HG02763 (cell line): ENCODE data around the gene VEGFB.

ENCODE experiments used
- ATAC-seq: cut with Tn5 transposase; IDR thresholded peaks from one replicate; pipeline ENCODE4 v1.9.1; 2021; ENCODE audit warnings: mild to moderate bottlenecking, moderate library complexity; ENCODE audit not compliant: unreplicated experiment

Gene VEGFB

GRCh38 chr11:64210301-64211020, 23.9 kb upstream of the VEGFB start:
- no peak for ATAC-seq

GRCh38 chr11:64211181-64211872, 23.1 kb upstream of the VEGFB start:
- no peak for ATAC-seq

DNA sequence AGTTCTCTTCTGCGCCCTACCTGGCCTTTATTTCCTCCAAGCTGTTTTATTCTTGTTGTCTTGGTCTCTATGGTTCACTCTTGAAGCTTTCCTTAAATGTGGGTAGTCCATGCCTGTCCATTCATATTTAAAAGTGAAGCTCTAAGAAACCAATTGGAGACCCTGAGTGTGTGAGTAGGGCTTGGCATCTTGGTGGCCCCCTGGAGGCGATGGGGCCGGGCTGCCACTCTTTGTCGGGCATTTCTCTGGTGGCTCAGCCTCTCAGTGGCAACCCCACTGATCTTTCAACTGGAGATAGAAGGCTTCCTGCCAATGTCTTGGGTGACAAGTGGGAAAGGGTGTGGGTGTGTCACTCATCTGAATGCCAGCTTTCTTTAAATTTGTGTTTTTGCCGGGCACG, 17.5 kb upstream of the VEGFB start:
- no peak for ATAC-seq

- ATAC-seq = no peak
Measured at GRCh38 chr11:64218628-64219353, 15.6 kb upstream of the VEGFB start.

- no peak for ATAC-seq
Measured at GRCh38 chr11:64219354-64219684, 15.1 kb upstream of the VEGFB start.

DNA sequence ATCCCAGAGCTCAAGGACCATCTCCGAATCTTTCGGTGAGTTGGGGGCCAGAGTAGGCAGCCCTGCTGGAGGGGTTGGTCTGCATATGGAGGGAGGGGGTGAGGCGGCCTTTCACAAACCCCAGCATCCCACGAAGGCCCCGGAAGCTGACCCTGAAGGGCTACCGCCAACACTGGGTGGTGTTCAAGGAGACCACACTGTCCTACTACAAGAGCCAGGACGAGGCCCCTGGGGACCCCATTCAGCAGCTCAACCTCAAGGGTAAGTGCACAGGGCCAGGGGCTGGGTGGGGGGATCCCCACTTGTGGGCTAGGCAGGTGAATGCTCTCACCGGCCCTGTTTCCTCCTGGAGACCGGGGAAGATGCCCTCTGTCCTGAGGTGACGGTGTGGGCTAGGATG, 14.6 kb upstream of the VEGFB start:
- no peak for ATAC-seq

DNA sequence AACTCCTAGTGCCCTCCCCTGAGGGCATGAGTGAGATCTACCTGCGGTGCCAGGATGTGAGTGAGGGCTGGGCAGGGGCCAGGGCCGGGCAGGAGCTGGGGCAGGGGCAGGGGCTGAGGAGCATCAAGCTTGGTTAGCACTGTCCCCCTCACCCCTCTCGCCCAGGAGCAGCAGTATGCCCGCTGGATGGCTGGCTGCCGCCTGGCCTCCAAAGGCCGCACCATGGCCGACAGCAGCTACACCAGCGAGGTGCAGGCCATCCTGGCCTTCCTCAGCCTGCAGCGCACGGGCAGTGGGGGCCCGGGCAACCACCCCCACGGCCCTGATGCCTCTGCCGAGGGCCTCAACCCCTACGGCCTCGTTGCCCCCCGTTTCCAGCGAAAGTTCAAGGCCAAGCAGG, 14.1 kb upstream of the VEGFB start:
- no peak for ATAC-seq

GRCh38 chr11:64220798-64221197, 13.6 kb upstream of the VEGFB start:
- ATAC-seq = no peak

GRCh38 chr11:64222651-64223000, 11.8 kb upstream of the VEGFB start:
- ATAC-seq = no peak

- ATAC-seq = no peak
Measured at GRCh38 chr11:64223001-64223651, 11.3 kb upstream of the VEGFB start.

DNA sequence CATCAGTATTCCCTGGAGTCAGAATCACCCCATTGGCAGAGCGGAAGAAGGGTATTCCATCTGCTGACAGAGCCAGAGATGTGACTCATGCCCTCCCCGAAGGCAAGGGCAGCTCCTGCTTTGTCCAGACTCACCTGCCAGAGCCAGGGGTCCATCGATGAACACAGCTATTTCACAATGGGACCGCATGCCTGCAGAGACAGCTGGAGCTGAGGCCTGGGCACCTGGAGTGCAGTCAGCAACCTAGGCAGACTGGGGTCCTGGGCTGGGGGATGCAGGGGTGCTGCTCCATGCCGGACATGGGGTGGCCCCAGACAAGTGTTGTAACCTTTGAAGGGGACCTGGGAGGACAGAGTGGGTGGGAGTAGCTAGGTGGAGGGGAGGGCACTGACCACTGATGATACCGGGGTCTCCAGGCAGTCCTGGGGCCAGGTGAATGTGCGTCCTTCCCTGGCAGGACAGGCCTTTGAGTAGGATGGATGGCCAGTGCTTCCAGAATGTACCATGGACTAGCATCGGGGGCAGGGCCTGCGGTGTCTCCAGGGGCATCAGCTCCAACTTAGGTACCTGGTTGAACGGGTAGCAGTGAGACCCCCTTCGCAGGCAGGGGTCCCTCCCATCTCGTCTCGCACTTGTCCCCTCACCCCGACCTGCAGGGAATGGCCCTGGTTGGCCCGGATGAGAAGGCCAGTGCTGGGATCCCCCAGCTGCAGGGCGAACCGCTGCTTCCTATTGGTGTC, 10.1 kb upstream of the VEGFB start:
- ATAC-seq = no peak

DNA sequence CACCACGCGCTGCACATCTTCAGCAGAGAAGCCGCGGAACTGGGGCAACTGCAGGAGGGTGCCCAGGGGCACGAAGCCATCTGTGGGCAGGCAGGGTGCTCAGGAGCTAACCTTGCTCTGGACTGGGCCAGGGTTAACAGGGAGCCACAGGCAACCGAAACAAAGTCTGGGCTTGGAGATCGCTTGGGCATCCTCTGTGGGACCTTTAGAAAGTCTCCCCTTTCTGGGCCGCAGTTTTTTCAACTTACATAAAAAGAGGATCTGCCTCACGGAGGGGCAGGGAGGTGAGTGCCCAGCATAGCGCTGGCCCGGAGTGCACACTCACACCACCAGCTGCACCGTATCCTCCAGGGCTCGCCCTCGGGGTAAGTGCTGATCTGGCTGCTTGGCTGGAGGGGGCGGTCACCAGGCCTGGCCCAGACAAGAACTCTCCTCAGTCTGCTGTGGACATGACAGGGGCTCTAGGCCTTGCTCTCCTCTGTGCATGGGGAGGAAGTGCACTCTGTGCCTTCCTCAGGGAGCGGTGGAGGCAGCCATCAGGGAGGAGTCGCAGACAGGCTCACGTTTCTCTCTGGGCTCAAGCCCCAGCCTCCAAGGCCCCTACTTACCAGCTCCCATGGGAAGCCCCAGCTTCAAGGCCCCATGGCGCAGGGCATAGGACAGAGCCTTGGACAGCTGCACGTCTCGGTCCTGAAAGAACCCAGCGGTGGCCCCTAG, 9.3 kb upstream of the VEGFB start:
- ATAC-seq = no peak

GRCh38 chr11:64225608-64226506, 8.5 kb upstream of the VEGFB start, which contains the start of the genes NUDT22 and TRPT1:
TSS of gene NUDT22 (plus strand) at chr11:64226274. CDS start at chr11:64226653, 379 bp downstream.
TSS of gene TRPT1 (minus strand) at chr11:64226186. CDS start at chr11:64225860, 326 bp downstream.
- peak; percentile 39 for ATAC-seq

DNA sequence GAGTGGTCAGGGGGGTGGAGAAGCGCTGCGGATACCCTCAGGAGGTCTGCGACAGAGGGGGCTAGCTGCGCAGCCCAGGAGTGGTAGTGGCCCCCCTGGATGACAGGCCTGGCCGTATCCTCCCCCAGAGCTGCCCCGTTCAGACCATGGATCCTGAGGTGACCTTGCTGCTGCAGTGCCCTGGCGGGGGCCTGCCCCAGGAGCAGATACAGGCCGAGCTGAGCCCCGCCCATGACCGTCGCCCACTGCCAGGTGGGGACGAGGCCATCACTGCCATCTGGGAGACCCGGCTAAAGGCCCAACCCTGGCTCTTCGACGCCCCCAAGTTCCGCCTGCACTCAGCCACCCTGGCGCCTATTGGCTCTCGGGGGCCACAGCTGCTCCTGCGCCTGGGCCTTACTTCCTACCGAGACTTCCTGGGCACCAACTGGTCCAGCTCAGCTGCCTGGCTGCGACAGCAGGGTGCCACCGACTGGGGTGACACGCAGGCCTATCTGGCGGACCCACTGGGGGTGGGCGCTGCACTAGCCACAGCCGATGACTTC, 7.8 kb upstream of the VEGFB start:
- ATAC-seq = no peak

DNA sequence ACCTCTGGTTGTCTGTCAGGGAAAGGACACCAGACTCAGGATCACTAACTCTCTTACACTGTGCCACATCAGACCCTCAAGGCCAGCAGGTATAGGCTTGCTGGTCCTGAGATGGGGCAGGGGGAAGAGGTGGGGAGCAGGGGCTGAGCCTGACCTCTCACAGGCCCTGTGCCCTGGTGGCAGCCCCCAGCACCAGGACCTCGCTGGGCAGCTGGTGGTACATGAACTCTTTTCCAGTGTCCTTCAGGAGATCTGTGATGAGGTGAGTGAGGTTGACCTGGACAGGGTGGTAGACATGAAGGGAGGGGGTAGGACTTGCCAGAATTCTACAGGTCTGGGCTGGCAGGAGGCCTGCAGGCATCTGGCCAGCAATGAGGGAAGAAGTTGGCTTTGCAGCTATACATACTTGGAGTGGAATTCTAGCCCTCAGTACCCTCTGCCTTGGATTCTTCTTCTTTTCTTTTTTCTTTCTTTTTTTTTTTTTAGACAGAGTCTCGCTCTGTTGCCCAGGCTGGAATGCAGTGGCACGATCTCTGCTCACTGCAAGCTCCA, 6.9 kb upstream of the VEGFB start:
- ATAC-seq = no peak

- no peak for ATAC-seq
Measured at GRCh38 chr11:64229090-64229743, 5.2 kb upstream of the VEGFB start.

DNA sequence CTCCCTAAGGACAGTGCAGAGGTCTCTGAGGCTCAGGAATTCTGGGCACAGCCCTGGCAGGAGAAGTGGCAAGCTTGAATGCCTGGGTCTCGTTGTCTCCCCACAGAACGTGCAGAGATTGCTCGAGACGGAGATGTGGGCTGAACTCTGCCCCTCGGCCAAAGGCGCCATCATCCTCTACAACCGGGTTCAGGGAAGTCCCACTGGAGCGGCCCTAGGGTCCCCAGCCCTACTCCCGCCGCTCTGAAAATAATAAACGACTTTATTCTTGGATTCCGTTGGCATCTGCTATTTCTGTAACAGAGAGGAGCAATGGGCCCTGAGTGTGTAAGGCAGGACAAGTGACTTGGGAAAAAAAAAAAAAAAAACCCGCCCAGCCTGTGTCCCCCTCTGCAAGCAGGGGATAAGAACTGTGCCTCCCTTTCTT, 4.6 kb upstream of the VEGFB start:
- ATAC-seq = no peak
